Measurements from ENCODE around the gene SLC4A5. TPM values are rescaled to one million over a fixed set of nuclear protein-coding genes. Genes with fewer than 3 reads are reported as not detected.
"Not testable (repeated sequence)": the region's sequence is repeated elsewhere in the genome, so short reads cannot be mapped to it uniquely, and the experiment has no call there.

The SLC4A5 gene
- total RNA-seq, 1 donor from 2014 or later: 4.1 TPM

DNA sequence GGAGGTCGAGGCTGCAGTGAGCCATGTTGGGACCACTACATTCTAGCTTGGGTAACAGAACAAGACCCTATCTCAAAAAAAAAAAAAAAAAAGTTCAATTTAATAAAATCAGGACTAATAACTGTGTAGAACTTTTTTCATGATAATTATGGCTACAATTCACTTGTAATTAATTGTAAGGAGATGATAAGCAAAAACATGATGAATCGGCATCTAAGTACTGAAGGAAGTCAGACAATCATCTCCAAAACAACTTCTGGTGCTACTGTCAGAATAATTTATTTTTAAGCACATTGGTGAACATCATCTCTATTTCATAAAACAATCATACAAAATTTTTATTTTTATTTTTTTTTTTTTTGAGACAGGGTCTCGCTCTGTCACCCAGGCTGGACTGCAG is 154.5 kb downstream of the SLC4A5 start:
- Mint-ChIP-seq H3K27me3 (peaks cover 5% of the 10 kb centered on the region), H3K27ac (no peak overlapping the region), H3K9me3 (ENCODE audit: low read depth) (no peaks in the 10 kb centered on the region), H3K4me3 (ENCODE audit: low read depth) (no peak overlapping the region), H3K36me3 (ENCODE audit: insufficient read depth) (no peaks in the 10 kb centered on the region), H3K4me1 (ENCODE audit: low read depth) (peaks cover 11% of the 10 kb centered on the region)
- DNase-seq (ENCODE audit: low spot score, unreplicated experiment): no peak
- TF ChIP-seq, protein P1, sequence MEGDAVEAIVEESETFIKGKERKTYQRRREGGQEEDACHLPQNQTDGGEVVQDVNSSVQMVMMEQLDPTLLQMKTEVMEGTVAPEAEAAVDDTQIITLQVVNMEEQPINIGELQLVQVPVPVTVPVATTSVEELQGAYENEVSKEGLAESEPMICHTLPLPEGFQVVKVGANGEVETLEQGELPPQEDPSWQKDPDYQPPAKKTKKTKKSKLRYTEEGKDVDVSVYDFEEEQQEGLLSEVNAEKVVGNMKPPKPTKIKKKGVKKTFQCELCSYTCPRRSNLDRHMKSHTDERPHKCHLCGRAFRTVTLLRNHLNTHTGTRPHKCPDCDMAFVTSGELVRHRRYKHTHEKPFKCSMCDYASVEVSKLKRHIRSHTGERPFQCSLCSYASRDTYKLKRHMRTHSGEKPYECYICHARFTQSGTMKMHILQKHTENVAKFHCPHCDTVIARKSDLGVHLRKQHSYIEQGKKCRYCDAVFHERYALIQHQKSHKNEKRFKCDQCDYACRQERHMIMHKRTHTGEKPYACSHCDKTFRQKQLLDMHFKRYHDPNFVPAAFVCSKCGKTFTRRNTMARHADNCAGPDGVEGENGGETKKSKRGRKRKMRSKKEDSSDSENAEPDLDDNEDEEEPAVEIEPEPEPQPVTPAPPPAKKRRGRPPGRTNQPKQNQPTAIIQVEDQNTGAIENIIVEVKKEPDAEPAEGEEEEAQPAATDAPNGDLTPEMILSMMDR (IDR thresholded peaks at IDR 0.05; ENCODE audit: unreplicated experiment): no peak

DNA sequence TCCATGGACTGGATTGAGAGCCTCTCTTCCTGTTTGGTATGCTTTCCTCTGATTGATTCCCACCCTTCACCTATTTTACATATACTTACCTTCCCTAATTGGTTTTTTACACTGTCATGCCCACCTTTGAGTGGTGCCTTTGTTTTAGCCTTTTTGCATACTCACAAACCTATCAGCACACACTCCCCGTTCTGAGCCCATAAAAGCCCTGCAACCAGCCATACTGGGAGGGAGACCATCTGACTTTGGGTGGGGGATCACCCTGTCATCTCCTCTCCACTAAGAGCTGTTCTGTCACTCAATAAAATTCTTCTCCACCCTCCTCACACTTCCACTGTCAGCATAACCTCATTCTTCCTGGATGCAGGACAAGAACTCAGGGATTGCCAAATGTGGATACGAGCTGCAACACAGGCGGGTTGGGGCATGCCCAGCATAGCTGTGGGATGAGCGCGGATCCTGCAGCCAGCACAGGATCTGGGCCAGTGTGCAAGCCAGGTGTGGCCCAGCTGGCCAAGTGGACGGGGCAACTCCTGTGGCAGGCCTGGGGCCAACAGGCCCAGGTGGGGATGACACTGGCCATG is 155.1 kb downstream of the SLC4A5 start:
- TF ChIP-seq, protein P1 (IDR thresholded peaks at IDR 0.05; ENCODE audit: unreplicated experiment): no peak
- H3K27me3 Mint-ChIP-seq: peaks cover 5% of the 10 kb centered on the region
- H3K27ac Mint-ChIP-seq: no peak overlapping the region

DNA sequence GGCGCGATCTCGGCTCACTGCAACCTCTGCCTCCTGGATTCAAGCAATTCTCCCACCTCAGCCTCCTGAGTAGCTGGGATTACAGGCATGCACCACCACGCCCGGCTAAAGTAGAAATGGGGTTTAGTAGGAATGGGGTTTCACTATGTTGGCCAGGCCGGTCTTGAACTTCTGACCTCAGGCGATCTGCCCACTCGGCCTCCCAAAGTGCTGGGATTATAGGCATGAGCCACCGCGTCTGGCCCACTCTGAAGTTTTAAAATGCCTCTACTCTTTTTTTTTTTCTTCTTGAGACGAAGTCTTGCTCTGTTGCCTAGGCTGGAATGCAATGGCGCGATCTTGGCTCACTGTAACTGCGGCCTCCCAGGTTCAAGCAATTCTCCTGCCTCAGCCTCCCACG is 156.5 kb downstream of the SLC4A5 start:
- not testable (repeated sequence) for H3K4me1 Mint-ChIP-seq (ENCODE audit: low read depth); H3K36me3 Mint-ChIP-seq (ENCODE audit: insufficient read depth); H3K27ac Mint-ChIP-seq; DNase-seq (ENCODE audit: low spot score, unreplicated experiment); H3K4me3 Mint-ChIP-seq (ENCODE audit: low read depth); H3K9me3 Mint-ChIP-seq (ENCODE audit: low read depth); H3K27me3 Mint-ChIP-seq

More for the DNA sequence above, 155.1 kb downstream of the SLC4A5 start:
- no peaks in the 10 kb centered on the region for H3K9me3 Mint-ChIP-seq (ENCODE audit: low read depth)
- no peaks in the 10 kb centered on the region for H3K36me3 Mint-ChIP-seq (ENCODE audit: insufficient read depth)
- H3K4me1 Mint-ChIP-seq (ENCODE audit: low read depth): peaks cover 11% of the 10 kb centered on the region
- DNase-seq (ENCODE audit: low spot score, unreplicated experiment): no peak
- H3K4me3 Mint-ChIP-seq (ENCODE audit: low read depth): no peak overlapping the region

DNA sequence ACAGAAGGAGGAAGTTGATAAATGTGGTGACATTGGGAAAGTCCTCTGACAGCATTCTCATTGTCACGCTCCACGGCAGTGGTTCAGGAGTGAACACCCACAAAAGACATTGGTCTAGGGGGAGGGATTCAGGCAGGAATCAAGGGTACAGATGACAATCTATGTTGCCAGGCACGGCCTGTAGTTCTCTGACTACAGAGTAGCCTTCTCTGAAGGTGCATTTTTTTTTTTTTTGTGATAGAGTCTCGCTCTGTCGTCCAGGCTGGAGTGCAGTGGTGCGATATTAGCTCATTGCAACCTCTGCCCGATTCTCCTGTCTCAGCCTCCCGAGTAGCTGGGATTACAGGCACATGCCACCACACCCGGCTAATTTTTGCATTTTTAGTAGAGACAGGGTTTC is 157.2 kb downstream of the SLC4A5 start:
- Mint-ChIP-seq H3K9me3 (ENCODE audit: low read depth) (no peaks in the 10 kb centered on the region), H3K4me3 (ENCODE audit: low read depth) (no peak overlapping the region), H3K27me3 (peaks cover 5% of the 10 kb centered on the region), H3K36me3 (ENCODE audit: insufficient read depth) (no peaks in the 10 kb centered on the region), H3K27ac (no peak overlapping the region), H3K4me1 (ENCODE audit: low read depth) (peaks cover under 1% of the 10 kb centered on the region)
- TF ChIP-seq, protein P1 (IDR thresholded peaks at IDR 0.05; ENCODE audit: unreplicated experiment): no peak
- no peak for DNase-seq (ENCODE audit: low spot score, unreplicated experiment)

DNA sequence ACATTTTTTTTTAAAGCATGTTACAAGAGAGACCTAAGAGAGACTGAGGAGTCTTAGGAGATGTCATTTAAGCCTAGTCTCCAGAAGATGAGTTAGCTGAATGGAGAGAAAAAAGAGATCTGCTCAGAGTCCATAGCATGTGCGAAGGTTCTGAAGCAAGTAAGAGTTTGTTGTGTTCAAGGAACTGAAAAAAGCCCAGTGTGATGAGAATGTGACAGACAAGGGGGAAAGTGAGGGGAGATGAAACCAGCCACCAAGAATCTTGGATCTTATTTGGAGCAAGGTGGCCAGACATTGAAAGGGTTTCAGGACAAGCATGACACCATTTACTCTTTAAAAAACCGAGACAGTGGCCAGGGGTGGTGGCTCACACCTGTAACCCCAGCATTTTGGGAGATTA is 159.3 kb downstream of the SLC4A5 start:
- TF ChIP-seq, protein P1 (IDR thresholded peaks at IDR 0.05; ENCODE audit: unreplicated experiment): no peak
- no peak overlapping the region for H3K27ac Mint-ChIP-seq
- H3K4me3 Mint-ChIP-seq (ENCODE audit: low read depth): no peak overlapping the region
- no peak for DNase-seq (ENCODE audit: low spot score, unreplicated experiment)
- H3K9me3 Mint-ChIP-seq (ENCODE audit: low read depth): no peaks in the 10 kb centered on the region
- H3K36me3 Mint-ChIP-seq (ENCODE audit: insufficient read depth): no peaks in the 10 kb centered on the region
- H3K27me3 Mint-ChIP-seq: peaks cover 5% of the 10 kb centered on the region
- H3K4me1 Mint-ChIP-seq (ENCODE audit: low read depth): no peaks in the 10 kb centered on the region

DNA sequence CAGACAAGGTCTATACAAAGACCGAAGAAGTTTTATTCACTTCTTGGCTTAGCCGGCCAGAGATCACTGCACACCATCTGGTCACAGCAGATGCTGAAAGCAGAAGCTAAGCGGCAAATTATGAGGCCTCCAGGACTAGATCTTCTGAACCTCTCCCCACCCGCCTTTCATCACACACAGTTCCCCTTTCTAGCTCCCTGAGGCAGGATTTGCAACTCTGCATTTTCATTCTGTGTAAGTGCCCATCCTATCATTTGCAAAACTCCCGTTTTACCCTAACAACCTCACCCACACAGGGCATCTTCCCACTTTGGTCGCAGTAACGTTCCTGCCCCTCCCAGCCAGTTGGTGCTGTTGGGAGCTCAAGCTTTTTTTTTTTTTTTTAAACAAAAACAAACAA is 161.5 kb downstream of the SLC4A5 start:
- Mint-ChIP-seq H3K27me3 (peaks cover 2% of the 10 kb centered on the region), H3K4me1 (ENCODE audit: low read depth) (peaks cover 6% of the 10 kb centered on the region), H3K9me3 (ENCODE audit: low read depth) (no peaks in the 10 kb centered on the region), H3K36me3 (ENCODE audit: insufficient read depth) (peaks cover 4% of the 10 kb centered on the region), H3K27ac (no peak overlapping the region), H3K4me3 (ENCODE audit: low read depth) (no peak overlapping the region)
- DNase-seq (ENCODE audit: low spot score, unreplicated experiment): no peak
- TF ChIP-seq, protein P1 (IDR thresholded peaks at IDR 0.05; ENCODE audit: unreplicated experiment): no peak
